Endodermal cell (in vitro differentiated cells): ENCODE data around the gene NME3. TPM values are rescaled to one million over a fixed set of nuclear protein-coding genes. Genes with fewer than 3 reads are reported as not detected.
"Not testable (repeated sequence)": the region's sequence is repeated elsewhere in the genome, so short reads cannot be mapped to it uniquely, and the experiment has no call there.

Experiments
- DNase-seq: peaks from one replicate; pipeline ENCODE4 v3.0.0-alpha.2; 2017
- H3K27ac ChIP-seq: 2 replicates; pipeline ENCODE4 v1.5.1; 2013; ENCODE audit warnings: mild to moderate bottlenecking, low read depth, low read length, moderate library complexity
- H3K27me3 ChIP-seq: 2 replicates; pipeline ENCODE4 v1.6.1; 2013; ENCODE audit warnings: mild to moderate bottlenecking, low read length, moderate library complexity; ENCODE audit not compliant: insufficient read depth, control insufficient read depth, poor library complexity, severe bottlenecking
- H3K36me3 ChIP-seq: 2 replicates; pipeline ENCODE4 v1.7.0; 2013; ENCODE audit warnings: mild to moderate bottlenecking, low read length, moderate library complexity; ENCODE audit not compliant: control insufficient read depth, insufficient read depth
- H3K4me1 ChIP-seq: one replicate; pipeline ENCODE4 v1.7.0; 2013; ENCODE audit warnings: low read length; ENCODE audit not compliant: control insufficient read depth, insufficient read depth
- H3K4me3 ChIP-seq: 2 replicates; pipeline ENCODE4 v1.5.1; 2013; ENCODE audit warnings: mild to moderate bottlenecking, low read length, moderate library complexity
- H3K9ac ChIP-seq: 2 replicates; pipeline ENCODE4 v1.6.1; 2013; ENCODE audit warnings: mild to moderate bottlenecking, low read length, moderate library complexity; ENCODE audit not compliant: poor library complexity, severe bottlenecking; ENCODE audit errors: extremely low read depth
- H3K9me3 ChIP-seq: 2 replicates; pipeline ENCODE4 v1.6.1; 2013; ENCODE audit warnings: mild to moderate bottlenecking, low read length, moderate library complexity; ENCODE audit not compliant: control insufficient read depth
- H3K27ac Mint-ChIP-seq: 2 replicates; pipeline ENCODE4 v1.8.0; 2020; ENCODE audit warnings: mixed read lengths
- H3K27me3 Mint-ChIP-seq: 2 replicates; pipeline ENCODE4 v1.8.0; 2021; ENCODE audit warnings: mild to moderate bottlenecking, mixed read lengths; ENCODE audit not compliant: insufficient read depth
- H3K36me3 Mint-ChIP-seq: 2 replicates; pipeline ENCODE4 v1.8.0; 2020; ENCODE audit warnings: low read depth, mixed read lengths
- H3K4me1 Mint-ChIP-seq: 2 replicates; pipeline ENCODE4 v1.8.0; 2020; ENCODE audit warnings: mixed read lengths
- H3K4me3 Mint-ChIP-seq: 2 replicates; pipeline ENCODE4 v1.8.0; 2020; ENCODE audit warnings: mild to moderate bottlenecking, moderate library complexity, mixed read lengths
- H3K9me3 Mint-ChIP-seq: 2 replicates; pipeline ENCODE4 v1.8.0; 2020; ENCODE audit warnings: mild to moderate bottlenecking, mixed read lengths
- CTCF ChIP-seq: fragments of 200-600 bp; sonication (generic); conservative IDR thresholded peaks from 2 replicates; pipeline ENCODE4 v1.5.0; 2021; ENCODE audit warnings: antibody characterized with exemption, mild to moderate bottlenecking
- WGBS, 2 experiments: methylation state at CpG; one replicate each; pipeline versions ENCODE4 v1.1.5 to v1.1.7; 2013; ENCODE audit warnings: missing lambda C conversion rate in 2 of 2, mixed read lengths in 1 of 2; ENCODE audit not compliant: insufficient coverage in 1 of 2, insufficient read length in 1 of 2; 5-methylcytosine and 5-hydroxymethylcytosine counted together
- total RNA-seq, 2 donors: library from RNA; stranded (reverse); fragmentation: NEBNext Ultra II Directional in 1 of 2; extraction: Animal tissue kit (Norgen Biotek cat#: 25700) in 1 of 2; gene quantifications; 2 replicates in 1 of 2; 3 replicates in 1 of 2; pipeline ENCODE4 v1.2.1, GENCODE V29; 2021

The NME3 gene
- total RNA-seq, 2 donors from 2014 or later: 70.3 to 73.6 TPM

GRCh38 chr16:1734816-1735215 lies 36.5 kb downstream of the NME3 start:
- H3K4me3 ChIP-seq: peak overlapping the region; percentile 1
- no peak for TF ChIP-seq CTCF
- peaks cover 11% of the 10 kb centered on the region for H3K36me3 ChIP-seq
- H3K27ac ChIP-seq: no peak overlapping the region
- no peak for DNase-seq
- H3K27me3 Mint-ChIP-seq: no peaks in the 10 kb centered on the region
- peaks cover 49% of the 10 kb centered on the region for H3K9me3 ChIP-seq
- 96 to 97% methylated on average over 20 to 22 of the region's 22 CpGs for WGBS, 2 experiments
- no peak overlapping the region for H3K9ac ChIP-seq
- no peak overlapping the region for H3K4me3 Mint-ChIP-seq
- no peak overlapping the region for H3K27ac Mint-ChIP-seq
- no peaks in the 10 kb centered on the region for H3K4me1 ChIP-seq
- H3K9me3 Mint-ChIP-seq: no peaks in the 10 kb centered on the region
- no peaks in the 10 kb centered on the region for H3K4me1 Mint-ChIP-seq
- H3K36me3 Mint-ChIP-seq: peaks cover 14% of the 10 kb centered on the region
- H3K27me3 ChIP-seq: no peaks in the 10 kb centered on the region

DNA sequence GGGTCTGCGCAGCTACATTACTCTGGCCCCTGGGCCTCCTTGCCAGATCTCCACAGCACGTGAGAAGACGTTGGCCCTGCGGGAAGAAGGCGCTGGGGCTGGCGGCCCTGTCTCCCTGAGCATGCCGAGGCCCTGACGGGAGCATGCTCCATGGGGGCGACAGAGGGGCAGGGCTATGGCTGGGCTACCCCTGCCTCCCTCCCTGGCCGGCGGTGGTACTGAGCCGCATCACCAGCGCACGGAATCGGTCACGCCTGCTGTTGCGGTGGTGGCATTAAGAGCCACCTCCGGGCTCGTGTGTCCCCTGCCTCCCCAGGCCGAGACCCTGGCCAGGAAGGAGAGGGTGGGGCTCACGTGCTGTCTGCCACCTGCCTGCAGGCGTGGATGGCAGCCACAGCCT lies 37.2 kb downstream of the NME3 start:
- Histone ChIP-seq H3K9ac (no peak overlapping the region), H3K27me3 (no peaks in the 10 kb centered on the region), H3K4me1 (no peaks in the 10 kb centered on the region), H3K4me3 (no peak overlapping the region), H3K36me3 (peaks cover 11% of the 10 kb centered on the region), H3K9me3 (peaks cover 42% of the 10 kb centered on the region), H3K27ac (no peak overlapping the region)
- DNase-seq: no peak
- Mint-ChIP-seq H3K9me3 (no peaks in the 10 kb centered on the region), H3K4me3 (no peak overlapping the region), H3K4me1 (no peaks in the 10 kb centered on the region), H3K36me3 (peaks cover 18% of the 10 kb centered on the region), H3K27ac (no peak overlapping the region), H3K27me3 (no peaks in the 10 kb centered on the region)
- WGBS, 2 experiments: 96% methylated on average over 14 to 22 of the region's 22 CpGs
- TF ChIP-seq CTCF: no peak

DNA sequence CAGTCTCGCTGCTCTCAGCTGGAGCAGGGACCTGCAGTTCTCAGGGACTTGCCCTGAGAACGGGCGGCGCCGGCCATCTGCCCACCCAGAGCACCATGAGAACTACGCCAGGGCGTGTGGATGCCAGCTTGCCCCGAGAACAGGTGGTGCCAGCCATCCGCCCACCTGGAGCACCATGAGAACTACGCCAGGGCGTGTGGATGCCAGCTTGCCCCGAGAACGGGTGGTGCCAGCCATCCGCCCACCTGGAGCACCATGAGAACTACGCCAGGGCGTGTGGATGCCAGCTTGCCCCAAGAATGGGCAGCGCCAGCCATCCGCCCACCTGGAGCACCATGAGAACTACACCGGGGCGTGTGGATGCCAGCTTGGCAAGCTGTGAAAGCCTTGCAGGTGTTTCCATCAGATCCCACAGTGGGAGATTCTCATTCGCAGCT lies 38.8 kb downstream of the NME3 start:
- WGBS, 2 experiments: 94 to 98% methylated on average over 15 to 21 of the region's 21 CpGs
- peaks cover 29% of the 10 kb centered on the region for H3K36me3 Mint-ChIP-seq
- not testable (repeated sequence) for H3K4me3 ChIP-seq, H3K9ac ChIP-seq, DNase-seq, H3K27me3 Mint-ChIP-seq, H3K27me3 ChIP-seq, H3K4me3 Mint-ChIP-seq, H3K4me1 ChIP-seq, H3K4me1 Mint-ChIP-seq, H3K27ac ChIP-seq, H3K27ac Mint-ChIP-seq, H3K9me3 Mint-ChIP-seq
- Histone ChIP-seq H3K36me3 (peaks cover 11% of the 10 kb centered on the region), H3K9me3 (peaks cover 27% of the 10 kb centered on the region)

DNA sequence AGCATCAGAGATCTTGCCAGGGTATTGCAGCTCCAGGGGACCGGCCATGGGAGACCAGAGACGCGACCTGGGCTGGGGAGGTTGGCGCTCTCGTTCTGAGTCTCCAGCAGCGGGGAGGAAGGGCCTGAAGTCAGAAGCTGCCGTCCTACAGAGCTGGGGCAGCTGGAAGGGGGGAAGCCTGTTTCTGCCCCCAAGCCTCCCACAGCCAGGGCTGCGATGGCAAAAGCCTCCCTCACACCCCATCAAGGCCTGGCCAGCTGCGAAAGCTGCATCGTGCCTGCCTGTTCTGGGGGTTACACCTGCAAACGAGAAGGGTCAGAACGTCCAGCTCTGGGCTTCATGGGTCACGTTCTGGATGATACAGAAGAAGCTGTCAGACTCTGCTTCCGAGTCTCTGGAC lies 39.3 kb downstream of the NME3 start:
- Histone ChIP-seq H3K27me3 (no peaks in the 10 kb centered on the region), H3K9me3 (peaks cover 24% of the 10 kb centered on the region), H3K9ac (no peak overlapping the region), H3K27ac (no peak overlapping the region), H3K36me3 (peaks cover 15% of the 10 kb centered on the region), H3K4me3 (no peak overlapping the region), H3K4me1 (no peaks in the 10 kb centered on the region)
- H3K36me3 Mint-ChIP-seq: peaks cover 34% of the 10 kb centered on the region
- H3K27me3 Mint-ChIP-seq: no peaks in the 10 kb centered on the region
- no peak overlapping the region for H3K27ac Mint-ChIP-seq
- TF ChIP-seq CTCF: no peak
- DNase-seq: no peak
- no peaks in the 10 kb centered on the region for H3K9me3 Mint-ChIP-seq
- H3K4me1 Mint-ChIP-seq: no peaks in the 10 kb centered on the region
- no peak overlapping the region for H3K4me3 Mint-ChIP-seq
- 93 to 94% methylated on average over 8 to 14 of the region's 14 CpGs for WGBS, 2 experiments
